Calu3 (cell line): Measurements from ENCODE around the gene RAB15. TPM values are rescaled to one million over a fixed set of nuclear protein-coding genes. Genes with fewer than 3 reads are reported as not detected.

Source experiments
- BruUV-seq: library from RNA; stranded (reverse); fragments of 400-500 nt; replicated peaks from 2 replicates; lab custom pipeline; 2021; lab: Mats Ljungman, UMichigan
- CTCF ChIA-PET: fragments of 300-600 bp; sonication (Branson Sonifier 250); formaldehyde crosslinking; loops from one replicate; lab custom pipeline; 2022; ENCODE audit warnings: antibody characterized with exemption; lab: Charles Lee
- DNase-seq: peaks from one replicate; pipeline ENCODE4 v3.0.0; 2022
- H3K27ac Mint-ChIP-seq: one replicate; pipeline ENCODE4 v1.8.0; 2022; ENCODE audit warnings: mixed read lengths; ENCODE audit not compliant: unreplicated experiment
- H3K27me3 Mint-ChIP-seq: one replicate; pipeline ENCODE4 v1.8.0; 2022; ENCODE audit warnings: mixed read lengths; ENCODE audit not compliant: unreplicated experiment
- H3K36me3 Mint-ChIP-seq: one replicate; pipeline ENCODE4 v1.8.0; 2022; ENCODE audit warnings: mild to moderate bottlenecking, moderate library complexity, mixed read lengths; ENCODE audit not compliant: insufficient read depth, unreplicated experiment
- H3K4me1 Mint-ChIP-seq: one replicate; pipeline ENCODE4 v1.8.0; 2022; ENCODE audit warnings: mild to moderate bottlenecking, low read depth, mixed read lengths; ENCODE audit not compliant: unreplicated experiment
- H3K4me3 Mint-ChIP-seq: one replicate; pipeline ENCODE4 v1.8.0; 2022; ENCODE audit warnings: mild to moderate bottlenecking, low read depth, moderate library complexity, mixed read lengths; ENCODE audit not compliant: unreplicated experiment
- H3K9me3 Mint-ChIP-seq: one replicate; pipeline ENCODE4 v1.8.0; 2022; ENCODE audit warnings: low read depth, mixed read lengths; ENCODE audit not compliant: unreplicated experiment
- CTCF ChIP-seq: fragments of 200-600 bp; IDR thresholded peaks from one replicate; pipeline ENCODE4 v1.8.0; 2022; ENCODE audit warnings: antibody characterized with exemption; ENCODE audit not compliant: unreplicated experiment
- intact Hi-C: fragments of 100-400 bp; cut with micrococcal nuclease; formaldehyde crosslinking; loops from one replicate; pipeline ENCODE4 v1.10.0; 2022; ENCODE audit not compliant: unreplicated experiment
- total RNA-seq: library from RNA; stranded (reverse); gene quantifications from 2 replicates; pipeline ENCODE4 v1.2.3, GENCODE V29; 2022

The RAB15 gene
- total RNA-seq, 1 experiment from 2014 or later, result 22.8 TPM

- Mint-ChIP-seq H3K27me3 (no peaks in the 10 kb centered on the region), H3K36me3 (peaks cover 5% of the 10 kb centered on the region), H3K4me1 (no peaks in the 10 kb centered on the region), H3K9me3 (no peaks in the 10 kb centered on the region), H3K27ac (no peak overlapping the region), H3K4me3 (no peak overlapping the region)
- CTCF ChIA-PET, result interaction anchor here (1.5 kb wide), 1 partner anchor 16 kb away, joined by 3 read pairs; no protein-coding TSS in a partner anchor
- TF ChIP-seq CTCF, result no peak
- DNase-seq, result no peak
- intact Hi-C loops, result no loop called here
- BruUV-seq, result no TSS peak
Measured at GRCh38 chr14:64927031-64927430, 45.1 kb downstream of the RAB15 start.

- BruUV-seq, result no TSS peak
- Mint-ChIP-seq H3K27me3 (no peaks in the 10 kb centered on the region), H3K9me3 (no peaks in the 10 kb centered on the region), H3K4me1 (no peaks in the 10 kb centered on the region), H3K4me3 (no peak overlapping the region), H3K36me3 (peaks cover 5% of the 10 kb centered on the region), H3K27ac (no peak overlapping the region)
- TF ChIP-seq CTCF, result no peak
- no peak for DNase-seq
- intact Hi-C loops, result no loop called here
- CTCF ChIA-PET, result interaction anchor here (1.5 kb wide), 1 partner anchor 16 kb away, joined by 3 read pairs; no protein-coding TSS in a partner anchor
Measured at GRCh38 chr14:64926398-64926995, 45.6 kb downstream of the RAB15 start.

- peaks cover 10% of the 10 kb centered on the region for H3K36me3 Mint-ChIP-seq
- TF ChIP-seq CTCF, result no peak
- H3K27me3 Mint-ChIP-seq, result no peaks in the 10 kb centered on the region
- no peak overlapping the region for H3K4me3 Mint-ChIP-seq
- BruUV-seq, result no TSS peak
- H3K9me3 Mint-ChIP-seq, result no peaks in the 10 kb centered on the region
- no peak overlapping the region for H3K27ac Mint-ChIP-seq
- DNase-seq, result no peak
- intact Hi-C loops, result no loop called here
- H3K4me1 Mint-ChIP-seq, result peaks cover 18% of the 10 kb centered on the region
- CTCF ChIA-PET, result no interaction called here
Measured at GRCh38 chr14:64923015-64923414, 49.1 kb downstream of the RAB15 start.

GRCh38 chr14:64920465-64920864, 51.7 kb downstream of the RAB15 start:
- Mint-ChIP-seq H3K27me3 (no peaks in the 10 kb centered on the region), H3K36me3 (peaks cover 12% of the 10 kb centered on the region), H3K4me1 (peaks cover 31% of the 10 kb centered on the region), H3K27ac (no peak overlapping the region), H3K4me3 (no peak overlapping the region), H3K9me3 (no peaks in the 10 kb centered on the region)
- no peak for TF ChIP-seq CTCF
- CTCF ChIA-PET, result interaction anchor here (1.6 kb wide), 1 partner anchor 22 kb away, joined by 3 read pairs; the partner anchor contains the start of gene GPX2
- no TSS peak for BruUV-seq
- intact Hi-C loops, result no loop called here
- no peak for DNase-seq
